Stimulated activated effector memory CD8-positive, alpha-beta T cell treated with anti-CD3 and anti-CD28 coated beads, Interleukin-12 subunit alpha, Interleukin-12 subunit beta, amount 100 ng/mL, for 72 hours (primary cell): ENCODE data around the gene HDAC10.
"Not testable (repeated sequence)": the region's sequence is repeated elsewhere in the genome, so short reads cannot be mapped to it uniquely, and the experiment has no call there.

Source experiments
- ATAC-seq: fragments of 150-1000 bp; cut with Tn5 transposase; 2 replicates; pipeline ENCODE4 v1.10.0; 2021
- DNase-seq, 2 donors: peaks; one replicate each; pipeline ENCODE4 v3.0.0; 2021 to 2022; ENCODE audit warnings: low spot score in 2 of 2
- H3K27ac Mint-ChIP-seq: one replicate; pipeline ENCODE4 v1.8.0; 2022; ENCODE audit warnings: mild to moderate bottlenecking, mixed read lengths
- H3K36me3 Mint-ChIP-seq: one replicate; pipeline ENCODE4 v1.8.0; 2022; ENCODE audit warnings: mild to moderate bottlenecking, mixed read lengths
- H3K4me1 Mint-ChIP-seq: one replicate; pipeline ENCODE4 v1.8.0; 2022; ENCODE audit warnings: mixed read lengths
- H3K4me3 Mint-ChIP-seq: one replicate; pipeline ENCODE4 v1.8.0; 2022; ENCODE audit warnings: mild to moderate bottlenecking, mixed read lengths
- H3K9me3 Mint-ChIP-seq: one replicate; pipeline ENCODE4 v1.8.0; 2022; ENCODE audit warnings: mixed read lengths

HDAC10 gene

GRCh38 chr22:50215297-50216054, 35.6 kb downstream of the HDAC10 start:
- Mint-ChIP-seq H3K36me3 (peaks cover 84% of the 10 kb centered on the region), H3K27ac (peak overlapping the region; percentile 87), H3K4me3 (no peak overlapping the region), H3K4me1 (peaks cover 17% of the 10 kb centered on the region), H3K9me3 (no peaks in the 10 kb centered on the region)
- ATAC-seq (no peak), DNase-seq (no peak)

DNA sequence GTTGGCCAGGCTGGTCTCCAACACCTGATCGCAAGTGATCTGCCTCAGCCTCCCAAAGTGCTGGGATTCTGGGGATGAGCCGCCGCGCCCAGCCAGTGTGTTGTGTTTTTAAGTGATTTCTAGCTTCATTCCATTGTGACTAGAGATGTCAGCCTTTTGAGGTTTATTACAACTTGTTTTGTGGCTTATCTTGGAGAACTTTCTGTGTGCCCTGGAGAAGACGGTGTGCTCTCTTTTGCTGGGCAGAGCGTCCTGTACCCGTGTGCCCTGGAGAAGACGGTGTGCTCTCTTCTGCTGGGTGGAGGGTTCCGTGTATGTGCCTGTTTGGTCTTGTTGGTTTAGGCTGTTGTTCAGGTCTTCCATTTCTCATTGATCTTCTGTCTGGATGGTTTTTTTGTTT, 37.8 kb downstream of the HDAC10 start:
- Mint-ChIP-seq H3K4me3 (no peak overlapping the region), H3K36me3 (peaks cover 87% of the 10 kb centered on the region)

DNA sequence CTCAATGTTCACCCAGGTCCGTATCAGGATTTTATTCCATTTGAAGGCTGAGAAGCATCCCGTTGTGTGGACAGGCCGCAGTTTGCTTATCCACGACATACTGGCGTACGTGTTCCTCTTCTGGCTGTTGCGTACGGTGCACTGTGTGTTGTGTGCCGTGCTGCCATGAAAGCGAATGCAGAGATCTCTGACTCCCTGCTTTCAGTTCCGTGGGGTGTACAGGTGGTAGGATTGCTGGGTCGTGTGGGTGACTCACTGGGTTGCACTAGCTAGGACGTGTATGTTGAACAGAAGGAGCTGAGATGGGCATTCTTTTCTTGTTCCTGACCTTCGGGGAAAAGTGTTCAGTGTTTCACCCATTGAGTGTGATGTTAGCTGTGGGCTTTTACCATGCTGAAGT, 39.9 kb downstream of the HDAC10 start:
- ATAC-seq (no peak), DNase-seq (no peak)
- Mint-ChIP-seq H3K36me3 (peaks cover 81% of the 10 kb centered on the region), H3K4me1 (peaks cover 24% of the 10 kb centered on the region), H3K27ac (no peak overlapping the region), H3K4me3 (no peak overlapping the region), H3K9me3 (no peaks in the 10 kb centered on the region)

More for the DNA sequence above, 37.8 kb downstream of the HDAC10 start:
- no peak for ATAC-seq
- peaks cover 24% of the 10 kb centered on the region for H3K4me1 Mint-ChIP-seq
- H3K27ac Mint-ChIP-seq = peak overlapping the region; percentile 66
- no peaks in the 10 kb centered on the region for H3K9me3 Mint-ChIP-seq
- DNase-seq = no peak

DNA sequence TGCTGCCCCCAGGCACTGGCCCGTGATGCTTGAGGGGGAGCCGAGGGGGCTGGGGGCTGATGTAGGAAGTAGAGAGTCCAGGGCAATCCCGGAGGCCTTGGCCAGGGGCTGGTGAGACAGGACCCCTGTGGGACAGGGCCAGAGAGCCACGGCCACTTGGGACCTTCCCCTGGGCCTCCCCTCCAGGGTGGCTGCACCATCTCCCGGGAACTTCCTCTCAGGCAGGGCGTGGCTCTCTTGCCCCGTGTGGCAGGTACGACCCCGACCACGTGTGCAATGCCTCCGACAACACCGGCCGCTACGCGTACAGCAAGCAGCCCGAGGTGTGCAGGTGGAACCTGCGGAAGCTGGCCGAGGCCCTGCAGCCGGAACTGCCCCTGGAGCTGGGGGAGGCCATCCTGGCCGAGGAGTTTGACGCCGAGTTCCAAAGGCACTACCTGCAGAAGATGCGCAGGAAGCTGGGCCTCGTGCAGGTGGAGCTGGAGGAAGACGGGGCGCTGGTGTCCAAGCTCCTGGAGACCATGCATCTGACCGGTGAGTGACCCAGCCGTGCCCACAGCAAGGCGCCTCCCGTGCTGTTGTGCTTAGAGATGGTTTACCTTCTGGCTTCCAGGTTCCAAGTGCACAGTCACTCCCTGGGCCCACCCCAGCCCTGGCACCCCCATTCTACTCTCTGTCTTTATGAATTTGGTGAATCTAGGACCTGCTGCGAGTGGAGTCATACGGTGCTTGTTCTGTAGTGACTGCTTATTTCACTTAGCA, 40.5 kb downstream of the HDAC10 start:
- no peak overlapping the region for H3K4me3 Mint-ChIP-seq
- H3K4me1 Mint-ChIP-seq = peaks cover 24% of the 10 kb centered on the region
- peaks cover 77% of the 10 kb centered on the region for H3K36me3 Mint-ChIP-seq
- no peak for ATAC-seq
- H3K27ac Mint-ChIP-seq = peak overlapping the region; percentile 23
- DNase-seq = no peak
- H3K9me3 Mint-ChIP-seq = no peaks in the 10 kb centered on the region

GRCh38 chr22:50209893-50210292, 41.2 kb downstream of the HDAC10 start:
- DNase-seq (peak; percentile 60 to 84), ATAC-seq (peak; percentile 72)
- Mint-ChIP-seq H3K4me3 (no peak overlapping the region), H3K9me3 (no peaks in the 10 kb centered on the region), H3K27ac (peak overlapping the region; percentile 23), H3K36me3 (peaks cover 76% of the 10 kb centered on the region), H3K4me1 (peaks cover 26% of the 10 kb centered on the region)

- H3K36me3 Mint-ChIP-seq = peaks cover 73% of the 10 kb centered on the region
- peak; percentile 24 for ATAC-seq
- no peak for DNase-seq
- peak overlapping the region; percentile 23 for H3K27ac Mint-ChIP-seq
- H3K4me3 Mint-ChIP-seq = no peak overlapping the region
- H3K9me3 Mint-ChIP-seq = no peaks in the 10 kb centered on the region
- peaks cover 26% of the 10 kb centered on the region for H3K4me1 Mint-ChIP-seq
These were observed 41.8 kb downstream of the HDAC10 start for GRCh38 chr22:50208939-50209892.

DNA sequence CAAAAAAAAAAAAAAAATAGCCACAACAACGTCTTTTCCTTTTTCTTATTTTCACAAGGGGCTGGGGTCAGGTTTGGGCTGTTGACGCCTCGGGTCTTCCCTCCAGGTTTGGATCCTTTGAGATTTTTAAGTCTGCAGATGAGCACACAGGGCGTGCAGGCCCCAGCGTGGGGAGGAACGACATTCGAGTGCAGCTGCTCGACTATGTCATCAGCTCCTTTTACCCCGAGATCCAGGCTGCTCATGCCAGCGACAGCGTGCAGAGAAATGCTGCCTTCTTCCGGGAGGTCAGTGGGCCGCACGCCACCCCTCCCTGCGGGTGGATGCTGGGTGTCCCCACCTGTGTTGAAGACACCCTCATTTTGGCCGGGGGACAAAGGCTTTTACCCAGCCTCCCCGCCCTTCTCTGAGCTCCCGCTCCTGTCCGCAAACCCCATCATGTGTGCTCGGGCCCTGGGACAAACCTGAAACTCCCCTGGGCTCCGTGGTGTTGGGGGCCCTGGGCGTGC, 42.6 kb downstream of the HDAC10 start:
- H3K4me3 Mint-ChIP-seq = no peak overlapping the region
- H3K27ac Mint-ChIP-seq = no peak overlapping the region
- peaks cover 73% of the 10 kb centered on the region for H3K36me3 Mint-ChIP-seq
- DNase-seq (no peak), ATAC-seq (no peak)
- H3K9me3 Mint-ChIP-seq = no peaks in the 10 kb centered on the region
- H3K4me1 Mint-ChIP-seq = peaks cover 34% of the 10 kb centered on the region

GRCh38 chr22:50207383-50208140, 43.5 kb downstream of the HDAC10 start:
- no peak overlapping the region for H3K4me3 Mint-ChIP-seq
- peaks cover 31% of the 10 kb centered on the region for H3K4me1 Mint-ChIP-seq
- H3K36me3 Mint-ChIP-seq = peaks cover 73% of the 10 kb centered on the region
- H3K9me3 Mint-ChIP-seq = no peaks in the 10 kb centered on the region
- no peak for ATAC-seq
- H3K27ac Mint-ChIP-seq = peak overlapping the region; percentile 26
- DNase-seq = no peak

DNA sequence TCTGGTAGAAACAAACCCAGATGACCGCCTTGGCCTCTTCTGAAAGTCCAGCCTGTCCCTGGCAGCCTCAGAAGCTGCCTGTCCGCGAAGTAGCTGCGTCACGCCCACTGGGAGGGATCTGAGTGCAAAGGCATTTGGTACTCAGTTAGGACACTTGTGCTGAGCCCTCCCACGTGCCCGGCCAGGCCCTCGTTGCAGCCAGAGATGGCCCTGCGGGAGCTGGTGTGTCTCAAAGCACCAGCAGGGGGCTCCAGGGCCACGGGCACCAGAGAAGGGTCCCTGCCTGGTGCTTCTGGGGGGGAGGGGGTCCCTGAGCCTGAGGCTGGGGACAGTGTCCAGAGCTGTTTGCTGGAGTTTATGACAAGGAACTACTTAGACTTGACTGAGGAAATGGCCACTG, 44.5 kb downstream of the HDAC10 start:
- Mint-ChIP-seq H3K4me3 (no peak overlapping the region), H3K4me1 (peaks cover 36% of the 10 kb centered on the region), H3K9me3 (no peaks in the 10 kb centered on the region), H3K27ac (no peak overlapping the region), H3K36me3 (peaks cover 70% of the 10 kb centered on the region)
- DNase-seq (no peak), ATAC-seq (no peak)

- Mint-ChIP-seq H3K4me3 (no peak overlapping the region), H3K27ac (no peak overlapping the region), H3K9me3 (no peaks in the 10 kb centered on the region), H3K4me1 (peaks cover 36% of the 10 kb centered on the region), H3K36me3 (peaks cover 65% of the 10 kb centered on the region)
- DNase-seq (no peak), ATAC-seq (no peak)
These were observed 45.1 kb downstream of the HDAC10 start for GRCh38 chr22:50205781-50206569.

DNA sequence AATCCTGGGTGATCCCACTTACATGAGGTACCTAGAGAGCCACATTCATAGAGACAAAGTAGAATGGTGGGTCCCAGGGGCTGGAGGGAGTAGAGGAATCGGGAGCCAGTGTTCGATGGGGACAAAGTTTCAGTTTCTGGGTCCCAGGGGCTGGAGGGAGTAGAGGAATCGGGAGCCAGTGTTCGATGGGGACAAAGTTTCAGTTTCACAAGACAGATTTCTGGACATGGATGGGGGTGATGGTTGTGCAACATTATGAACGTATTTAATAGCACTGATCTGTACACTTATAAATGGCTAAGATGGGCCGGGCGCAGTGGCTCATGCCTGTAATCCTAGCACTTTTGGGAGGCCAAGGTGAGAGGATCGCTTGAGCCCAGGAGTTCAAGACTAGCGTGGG, 46.1 kb downstream of the HDAC10 start:
- Mint-ChIP-seq H3K4me1 (peaks cover 35% of the 10 kb centered on the region), H3K36me3 (peaks cover 58% of the 10 kb centered on the region)
- H3K9me3 Mint-ChIP-seq, ATAC-seq, H3K27ac Mint-ChIP-seq, H3K4me3 Mint-ChIP-seq, DNase-seq: not testable (repeated sequence)

DNA sequence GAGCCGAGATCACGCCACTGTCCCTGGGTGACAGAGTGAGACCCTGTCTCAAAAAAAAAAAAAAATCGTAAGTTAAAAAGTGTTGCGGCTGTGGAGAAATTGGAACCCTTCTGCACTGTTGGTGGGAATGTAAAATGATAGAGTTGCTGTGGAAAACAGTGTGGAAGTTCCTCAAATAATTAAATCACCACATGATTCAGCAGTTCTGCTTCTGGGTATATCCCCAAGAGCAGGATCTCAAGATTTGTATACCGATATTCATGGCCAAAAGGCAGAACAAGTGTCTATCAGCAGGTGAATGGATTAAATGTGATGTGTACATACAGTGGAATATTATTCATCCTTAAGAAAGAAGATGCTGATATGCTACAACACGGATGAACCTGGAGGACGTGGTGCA, 46.5 kb downstream of the HDAC10 start:
- Mint-ChIP-seq H3K36me3 (peaks cover 58% of the 10 kb centered on the region), H3K27ac (no peak overlapping the region), H3K4me1 (peaks cover 35% of the 10 kb centered on the region), H3K4me3 (no peak overlapping the region), H3K9me3 (no peaks in the 10 kb centered on the region)
- no peak for DNase-seq
- no peak for ATAC-seq

DNA sequence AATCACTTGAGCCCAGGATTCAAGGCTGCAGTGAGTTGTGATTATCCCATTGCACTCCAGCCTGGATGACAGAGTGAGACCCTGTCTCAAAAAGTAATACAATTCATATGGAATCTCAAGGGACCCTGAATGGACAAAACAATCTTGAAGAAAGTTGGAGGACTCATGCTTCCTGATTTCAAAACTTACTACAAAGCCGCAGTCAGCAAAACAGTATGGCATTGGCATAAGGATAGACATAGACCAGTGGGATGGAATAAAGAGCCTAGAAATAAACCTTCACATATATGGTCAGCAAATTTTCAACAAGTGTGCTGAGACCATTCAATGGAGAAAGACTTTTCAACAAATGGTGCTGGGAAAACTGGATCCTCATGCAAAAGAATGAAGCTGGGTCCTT, 47.8 kb downstream of the HDAC10 start:
- Mint-ChIP-seq H3K4me1 (peaks cover 36% of the 10 kb centered on the region), H3K9me3 (no peaks in the 10 kb centered on the region), H3K27ac (no peak overlapping the region), H3K36me3 (peaks cover 57% of the 10 kb centered on the region), H3K4me3 (no peak overlapping the region)
- ATAC-seq = no peak
- DNase-seq = no peak
